Nephron (organoid): ENCODE data around the gene IGF2BP1.
"Not testable (repeated sequence)": the region's sequence is repeated elsewhere in the genome, so short reads cannot be mapped to it uniquely, and the experiment has no call there.

ENCODE experiments used
- H3K27ac Mint-ChIP-seq, 3 experiments: 2 replicates each; pipeline ENCODE4 v1.8.0; 2020; ENCODE audit warnings: mixed read lengths in 3 of 3, mild to moderate bottlenecking in 2 of 3, moderate library complexity in 1 of 3
- H3K27me3 Mint-ChIP-seq: 2 replicates; pipeline ENCODE4 v1.8.0; 2021; ENCODE audit warnings: low read depth, mild to moderate bottlenecking, moderate library complexity, mixed read lengths
- H3K36me3 Mint-ChIP-seq: 2 replicates; pipeline ENCODE4 v1.8.0; 2020; ENCODE audit warnings: low read depth, mixed read lengths
- H3K4me1 Mint-ChIP-seq: 2 replicates; pipeline ENCODE4 v1.8.0; 2020; ENCODE audit warnings: mixed read lengths
- H3K4me3 Mint-ChIP-seq, 3 experiments: 2 replicates each; pipeline ENCODE4 v1.8.0; 2020; ENCODE audit warnings: mild to moderate bottlenecking in 3 of 3, mixed read lengths in 3 of 3, moderate library complexity in 2 of 3
- H3K9me3 Mint-ChIP-seq: 2 replicates; pipeline ENCODE4 v1.8.0; 2020; ENCODE audit warnings: mixed read lengths
- TF ChIP-seq, protein P1 (sequence below), 3 experiments: fragments of 200-600 bp; sonication (generic); IDR thresholded peaks; one replicate each; pipeline ENCODE4 v1.5.0; 2021; ENCODE audit warnings: antibody characterized with exemption in 3 of 3; ENCODE audit not compliant: unreplicated experiment in 3 of 3

Gene IGF2BP1

GRCh38 chr17:49082231-49082630, 85.0 kb downstream of the IGF2BP1 start:
- H3K27me3 Mint-ChIP-seq: peaks cover 16% of the 10 kb centered on the region
- no peaks in the 10 kb centered on the region for H3K36me3 Mint-ChIP-seq
- no peaks in the 10 kb centered on the region for H3K4me1 Mint-ChIP-seq
- H3K9me3 Mint-ChIP-seq: peaks cover 4% of the 10 kb centered on the region
- no peak overlapping the region for H3K4me3 Mint-ChIP-seq
- no peak overlapping the region for H3K27ac Mint-ChIP-seq
- TF ChIP-seq, protein P1, sequence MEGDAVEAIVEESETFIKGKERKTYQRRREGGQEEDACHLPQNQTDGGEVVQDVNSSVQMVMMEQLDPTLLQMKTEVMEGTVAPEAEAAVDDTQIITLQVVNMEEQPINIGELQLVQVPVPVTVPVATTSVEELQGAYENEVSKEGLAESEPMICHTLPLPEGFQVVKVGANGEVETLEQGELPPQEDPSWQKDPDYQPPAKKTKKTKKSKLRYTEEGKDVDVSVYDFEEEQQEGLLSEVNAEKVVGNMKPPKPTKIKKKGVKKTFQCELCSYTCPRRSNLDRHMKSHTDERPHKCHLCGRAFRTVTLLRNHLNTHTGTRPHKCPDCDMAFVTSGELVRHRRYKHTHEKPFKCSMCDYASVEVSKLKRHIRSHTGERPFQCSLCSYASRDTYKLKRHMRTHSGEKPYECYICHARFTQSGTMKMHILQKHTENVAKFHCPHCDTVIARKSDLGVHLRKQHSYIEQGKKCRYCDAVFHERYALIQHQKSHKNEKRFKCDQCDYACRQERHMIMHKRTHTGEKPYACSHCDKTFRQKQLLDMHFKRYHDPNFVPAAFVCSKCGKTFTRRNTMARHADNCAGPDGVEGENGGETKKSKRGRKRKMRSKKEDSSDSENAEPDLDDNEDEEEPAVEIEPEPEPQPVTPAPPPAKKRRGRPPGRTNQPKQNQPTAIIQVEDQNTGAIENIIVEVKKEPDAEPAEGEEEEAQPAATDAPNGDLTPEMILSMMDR (IDR thresholded peaks at IDR 0.05; ENCODE audit: unreplicated experiment in 3 of 3): no peak

DNA sequence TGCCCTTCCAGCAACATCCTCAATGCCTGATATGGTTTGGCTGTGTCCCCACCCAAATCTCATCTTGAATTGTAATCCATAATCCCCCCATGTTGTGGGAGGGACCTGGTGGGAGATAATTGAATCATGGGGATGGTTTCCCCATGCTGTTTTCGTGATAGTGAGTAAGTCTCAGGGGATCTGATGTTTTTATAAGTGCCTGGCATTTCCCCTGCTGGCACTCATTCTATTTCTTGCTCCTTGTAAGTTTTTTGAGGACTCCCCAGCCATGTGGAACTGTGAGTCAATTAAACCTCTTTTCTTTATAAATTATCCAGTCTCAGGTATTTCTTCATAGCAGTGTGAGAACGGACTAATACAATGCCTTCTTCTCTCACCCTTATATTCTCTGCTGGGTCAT, 87.9 kb downstream of the IGF2BP1 start:
- H3K27me3 Mint-ChIP-seq, H3K36me3 Mint-ChIP-seq, H3K4me1 Mint-ChIP-seq, H3K9me3 Mint-ChIP-seq, H3K27ac Mint-ChIP-seq, H3K4me3 Mint-ChIP-seq: not testable (repeated sequence)

GRCh38 chr17:49085565-49086315, 88.6 kb downstream of the IGF2BP1 start:
- H3K36me3 Mint-ChIP-seq: no peaks in the 10 kb centered on the region
- no peak overlapping the region for H3K4me3 Mint-ChIP-seq
- no peaks in the 10 kb centered on the region for H3K4me1 Mint-ChIP-seq
- TF ChIP-seq, protein P1 (IDR thresholded peaks at IDR 0.05; ENCODE audit: unreplicated experiment in 3 of 3): no peak
- no peaks in the 10 kb centered on the region for H3K9me3 Mint-ChIP-seq
- peaks cover 4% of the 10 kb centered on the region for H3K27me3 Mint-ChIP-seq
- no peak overlapping the region for H3K27ac Mint-ChIP-seq

- Mint-ChIP-seq H3K4me1 (no peaks in the 10 kb centered on the region), H3K4me3 (no peak overlapping the region), H3K9me3 (no peaks in the 10 kb centered on the region), H3K36me3 (no peaks in the 10 kb centered on the region), H3K27me3 (peaks cover 4% of the 10 kb centered on the region), H3K27ac (no peak overlapping the region)
- TF ChIP-seq, protein P1 (IDR thresholded peaks at IDR 0.05; ENCODE audit: unreplicated experiment in 3 of 3): no peak
These were observed 89.1 kb downstream of the IGF2BP1 start for GRCh38 chr17:49086316-49086605.

DNA sequence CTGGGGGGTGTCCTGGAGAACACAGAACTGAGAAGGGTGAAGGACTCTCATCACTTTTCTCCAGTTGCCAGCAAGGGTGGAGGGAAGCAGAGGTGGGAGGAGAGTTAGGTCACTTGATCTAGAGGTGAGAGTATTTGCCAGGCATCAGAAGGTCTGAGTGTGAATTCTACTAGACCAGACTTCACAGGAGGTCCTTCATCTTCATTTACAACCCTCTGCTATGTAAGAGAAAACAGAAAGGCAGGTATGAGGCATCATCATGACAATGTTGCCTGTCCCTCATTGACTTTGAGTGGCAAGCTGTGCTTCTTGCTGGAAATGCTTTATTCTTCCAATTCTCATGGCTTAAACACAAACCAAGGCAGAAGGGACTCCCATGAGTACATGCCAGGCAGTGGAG, 89.5 kb downstream of the IGF2BP1 start:
- TF ChIP-seq, protein P1 (IDR thresholded peaks at IDR 0.05; ENCODE audit: unreplicated experiment in 3 of 3): no peak
- no peaks in the 10 kb centered on the region for H3K4me1 Mint-ChIP-seq

GRCh38 chr17:49089094-49089493, 91.9 kb downstream of the IGF2BP1 start:
- Mint-ChIP-seq H3K27ac (no peak overlapping the region), H3K4me1 (no peaks in the 10 kb centered on the region), H3K36me3 (no peaks in the 10 kb centered on the region), H3K4me3 (no peak overlapping the region), H3K27me3 (no peaks in the 10 kb centered on the region), H3K9me3 (no peaks in the 10 kb centered on the region)
- TF ChIP-seq, protein P1 (IDR thresholded peaks at IDR 0.05; ENCODE audit: unreplicated experiment in 3 of 3): no peak

More for the DNA sequence above, 89.5 kb downstream of the IGF2BP1 start:
- no peak overlapping the region for H3K27ac Mint-ChIP-seq
- peaks cover 4% of the 10 kb centered on the region for H3K27me3 Mint-ChIP-seq
- no peaks in the 10 kb centered on the region for H3K36me3 Mint-ChIP-seq
- no peak overlapping the region for H3K4me3 Mint-ChIP-seq
- H3K9me3 Mint-ChIP-seq: no peaks in the 10 kb centered on the region
